ENCODE results near the gene TNFRSF14. TPM values are rescaled to one million over a fixed set of nuclear protein-coding genes. Genes with fewer than 3 reads are reported as not detected.

The TNFRSF14 gene
- total RNA-seq, 1 donor from 2014 or later: 11.1 TPM

- H3K36me3 ChIP-seq (ENCODE audit: control insufficient read depth, insufficient read depth, low read length): no peaks in the 10 kb centered on the region
- FAIRE-seq (no peak), DNase-seq (ENCODE audit: low read depth) (no peak)
- TF ChIP-seq CTCF (IDR thresholded peaks at IDR 0.05; ENCODE audit: insufficient read depth, low read length, severe bottlenecking): no peak
- H3K4me3 ChIP-seq (ENCODE audit: low read depth, low read length): no peak overlapping the region
- peaks cover 1% of the 10 kb centered on the region for H3K27me3 ChIP-seq (ENCODE audit: control insufficient read depth, insufficient read depth, low read length)
Measured at GRCh38 chr1:2605509-2606395, 49.6 kb downstream of the TNFRSF14 start.

- Histone ChIP-seq H3K36me3 (ENCODE audit: control insufficient read depth, insufficient read depth, low read length) (no peaks in the 10 kb centered on the region), H3K27me3 (ENCODE audit: control insufficient read depth, insufficient read depth, low read length) (peaks cover 1% of the 10 kb centered on the region), H3K4me3 (ENCODE audit: low read depth, low read length) (no peak overlapping the region)
- no peak for TF ChIP-seq CTCF (IDR thresholded peaks at IDR 0.05; ENCODE audit: insufficient read depth, low read length, severe bottlenecking)
- FAIRE-seq: no peak
- DNase-seq (ENCODE audit: low read depth): no peak
Measured at GRCh38 chr1:2606396-2606880, 50.3 kb downstream of the TNFRSF14 start.

GRCh38 chr1:2606881-2607621 lies 50.9 kb downstream of the TNFRSF14 start:
- Histone ChIP-seq H3K36me3 (ENCODE audit: control insufficient read depth, insufficient read depth, low read length) (no peaks in the 10 kb centered on the region), H3K4me3 (ENCODE audit: low read depth, low read length) (no peak overlapping the region), H3K27me3 (ENCODE audit: control insufficient read depth, insufficient read depth, low read length) (peaks cover under 1% of the 10 kb centered on the region)
- DNase-seq (ENCODE audit: low read depth) (no peak), FAIRE-seq (no peak)
- no peak for TF ChIP-seq CTCF (IDR thresholded peaks at IDR 0.05; ENCODE audit: insufficient read depth, low read length, severe bottlenecking)

- no peak for FAIRE-seq
- no peak for DNase-seq (ENCODE audit: low read depth)
Measured at GRCh38 chr1:2607641-2608091, 51.5 kb downstream of the TNFRSF14 start.

More at GRCh38 chr1:2607641-2608091, 51.5 kb downstream of the TNFRSF14 start:
- no peaks in the 10 kb centered on the region for H3K36me3 ChIP-seq (ENCODE audit: control insufficient read depth, insufficient read depth, low read length)
- H3K27me3 ChIP-seq (ENCODE audit: control insufficient read depth, insufficient read depth, low read length): no peaks in the 10 kb centered on the region
- TF ChIP-seq CTCF (IDR thresholded peaks at IDR 0.05; ENCODE audit: insufficient read depth, low read length, severe bottlenecking): no peak
- no peak overlapping the region for H3K4me3 ChIP-seq (ENCODE audit: low read depth, low read length)

All from bronchial epithelial cell (primary cell).